ENCODE measurements around the gene DTNA.
"Not testable (repeated sequence)": the region's sequence is repeated elsewhere in the genome, so short reads cannot be mapped to it uniquely, and the experiment has no call there.

Gene DTNA

DNA sequence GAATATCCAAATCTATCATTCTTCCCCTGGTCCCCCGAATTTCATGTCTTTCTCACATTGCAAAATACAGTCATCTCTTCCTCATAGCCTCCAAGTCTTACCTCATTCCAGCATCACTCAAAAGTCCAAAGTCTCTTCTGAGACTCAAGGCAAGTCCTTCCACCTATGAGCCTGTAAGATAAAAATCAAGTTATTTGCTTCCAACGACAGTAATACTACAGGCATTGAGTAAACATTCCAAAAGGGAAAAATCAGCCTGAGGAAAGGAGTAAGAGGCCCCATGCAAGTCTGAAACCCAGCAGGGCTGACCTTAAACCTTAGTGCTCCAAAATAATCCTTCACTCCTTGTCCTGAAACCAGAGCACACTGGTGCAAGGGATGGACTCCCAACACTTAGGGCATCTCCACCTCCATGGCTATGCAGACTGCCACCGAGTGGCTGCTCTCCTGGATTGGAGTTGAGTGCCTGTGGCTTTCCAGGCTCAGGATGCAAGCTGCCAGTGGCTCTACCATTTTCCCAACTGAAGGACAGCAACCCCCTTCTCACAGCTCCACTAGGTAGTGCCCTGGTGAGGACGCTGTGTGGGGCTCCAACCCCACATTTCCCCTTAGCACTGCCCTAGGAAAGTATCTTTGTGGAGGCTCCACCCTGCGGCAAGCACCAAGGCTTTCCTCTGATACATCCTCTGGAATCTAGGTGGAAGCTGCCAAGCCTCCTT is 16.3 kb downstream of the DTNA start:
- DNase-seq: no peak

DNA sequence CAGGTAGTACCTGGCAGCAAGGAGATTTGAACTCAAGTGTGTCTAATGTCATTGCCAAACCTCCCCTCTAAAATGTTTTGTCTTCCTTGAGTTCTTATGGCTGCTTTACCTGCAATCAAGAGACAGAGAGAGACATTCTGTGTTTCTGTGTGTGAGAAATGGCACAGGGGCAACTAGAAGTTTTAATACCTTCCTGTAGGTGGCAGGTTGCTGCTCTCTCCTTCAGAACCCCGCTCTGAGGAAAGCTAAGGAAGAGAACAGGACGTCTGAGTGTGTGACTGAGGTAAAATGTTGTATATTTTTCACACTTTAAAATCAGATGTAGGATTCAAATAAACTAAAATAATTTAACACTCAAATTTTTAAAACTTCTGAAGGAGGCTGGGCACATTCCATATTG is 19.2 kb downstream of the DTNA start:
- no peak for DNase-seq

- DNase-seq: no peak
These were observed 19.8 kb downstream of the DTNA start for GRCh38 chr18:34729740-34730355.

DNA sequence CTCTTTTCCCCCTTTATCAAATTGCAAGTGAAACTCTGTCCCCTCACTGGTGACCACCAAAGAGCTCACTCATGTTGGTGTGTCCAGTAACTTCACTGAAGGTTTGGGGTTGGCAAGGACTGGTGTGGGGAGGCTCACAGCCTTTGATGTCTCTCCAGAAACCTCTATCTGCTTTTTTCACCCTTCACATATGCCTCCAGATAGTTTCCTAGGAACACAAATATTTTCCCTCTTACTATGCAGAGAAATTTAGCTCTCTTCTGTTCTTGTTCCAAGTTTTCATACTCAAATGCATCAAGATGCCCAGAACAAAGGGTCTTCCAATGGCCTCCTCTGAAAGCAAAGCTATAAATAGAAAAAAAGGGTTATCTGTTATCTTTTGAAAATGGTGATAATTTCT is 20.7 kb downstream of the DTNA start:
- DNase-seq: no peak

- DNase-seq: no peak
These were observed 24.0 kb downstream of the DTNA start for GRCh38 chr18:34734056-34734455.

DNA sequence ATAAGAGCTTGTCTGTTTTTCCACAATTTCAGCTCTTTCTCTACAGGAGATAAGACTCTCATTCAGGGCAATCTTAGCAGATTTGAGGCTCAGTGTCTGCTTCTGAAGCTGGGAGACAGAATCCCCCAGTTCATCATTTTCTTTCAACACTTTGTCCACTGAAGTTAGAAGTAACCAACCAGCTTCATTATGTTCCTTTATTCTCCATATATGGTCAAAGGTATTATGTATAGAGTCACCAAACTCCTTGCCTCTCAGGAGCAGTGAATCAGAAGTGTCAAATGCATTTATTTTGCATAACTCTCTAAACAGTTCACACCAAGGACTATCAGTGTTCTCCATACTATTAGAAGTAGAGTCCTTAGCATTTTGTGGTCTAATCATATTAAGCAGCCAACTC is 24.4 kb downstream of the DTNA start:
- not testable (repeated sequence) for DNase-seq

DNA sequence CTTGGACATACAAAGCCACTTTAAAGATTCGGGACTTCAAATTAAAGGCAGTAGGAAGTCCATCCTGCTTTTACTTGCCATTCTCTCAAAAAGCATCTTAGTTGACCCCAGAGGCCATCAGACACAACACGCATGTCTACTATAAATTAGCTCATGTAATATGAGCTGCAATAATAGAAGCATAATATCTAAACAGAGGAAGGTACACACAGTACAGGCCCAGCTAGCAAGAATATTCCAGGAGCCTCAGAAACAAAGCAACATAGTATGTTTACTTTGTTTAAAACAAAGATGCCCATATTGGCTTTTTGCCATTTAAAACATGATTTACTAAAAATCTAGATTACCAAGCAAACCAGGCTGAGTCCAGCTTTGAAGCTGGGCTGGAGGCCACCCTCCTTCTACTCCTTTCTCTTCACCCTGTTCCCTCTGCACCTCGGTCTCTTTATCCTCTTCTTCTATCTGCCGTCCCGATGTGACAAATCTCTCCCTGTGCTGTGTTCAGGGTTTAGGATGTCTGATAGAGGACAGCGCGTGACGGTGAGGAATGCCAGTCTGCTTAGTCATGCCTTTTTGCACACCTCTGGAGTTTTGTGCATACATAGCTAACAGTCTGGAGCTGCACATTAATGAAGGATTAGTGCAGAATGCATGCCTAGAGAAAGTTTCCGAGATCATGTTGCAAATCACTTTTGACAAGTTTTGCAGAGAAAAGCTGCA is 28.2 kb downstream of the DTNA start:
- DNase-seq: no peak

GRCh38 chr18:34740101-34740500 is 30.0 kb downstream of the DTNA start:
- no peak for DNase-seq

- DNase-seq: no peak
These were observed 30.6 kb downstream of the DTNA start for GRCh38 chr18:34740724-34741123.

DNA sequence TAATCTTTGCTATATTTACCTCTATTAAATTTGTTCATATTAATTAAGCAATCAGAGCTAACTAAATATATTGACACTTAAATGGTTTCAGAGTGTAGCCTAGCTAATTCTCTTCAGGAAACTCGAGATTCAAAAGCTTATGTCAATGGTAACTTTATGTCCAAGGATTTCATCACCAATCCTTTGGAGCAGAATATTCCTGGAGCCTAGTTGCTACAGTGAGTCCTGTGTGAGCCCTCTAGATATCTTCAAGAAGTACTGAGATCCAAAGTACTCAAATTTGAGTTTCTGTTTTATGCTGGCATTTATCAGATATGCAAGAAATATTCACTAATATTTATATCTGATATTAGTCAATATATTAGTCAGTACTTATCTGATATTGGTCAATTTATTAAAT is 31.3 kb downstream of the DTNA start:
- no peak for DNase-seq

- no peak for DNase-seq
These were observed 32.8 kb downstream of the DTNA start for GRCh38 chr18:34742891-34743341.

DNA sequence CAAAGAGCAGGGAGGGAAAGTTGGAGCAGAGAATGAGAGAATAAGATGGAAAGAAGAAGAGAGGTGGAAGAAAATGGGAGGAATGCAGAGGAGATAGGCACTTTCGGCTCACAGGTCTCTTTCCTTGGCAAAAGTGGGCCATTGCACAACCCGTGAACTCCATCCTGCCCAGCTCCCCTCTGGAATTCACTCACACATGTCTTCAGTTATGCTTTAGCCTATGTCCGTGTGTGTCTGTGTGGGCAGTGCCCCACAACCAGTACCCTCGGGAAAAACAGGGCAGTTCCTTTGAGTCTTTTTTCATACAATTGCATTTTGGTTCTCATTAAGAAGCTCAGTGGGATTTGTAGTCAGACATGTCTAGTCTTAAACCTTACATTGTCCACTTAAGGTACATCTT is 34.5 kb downstream of the DTNA start:
- DNase-seq: no peak

DNA sequence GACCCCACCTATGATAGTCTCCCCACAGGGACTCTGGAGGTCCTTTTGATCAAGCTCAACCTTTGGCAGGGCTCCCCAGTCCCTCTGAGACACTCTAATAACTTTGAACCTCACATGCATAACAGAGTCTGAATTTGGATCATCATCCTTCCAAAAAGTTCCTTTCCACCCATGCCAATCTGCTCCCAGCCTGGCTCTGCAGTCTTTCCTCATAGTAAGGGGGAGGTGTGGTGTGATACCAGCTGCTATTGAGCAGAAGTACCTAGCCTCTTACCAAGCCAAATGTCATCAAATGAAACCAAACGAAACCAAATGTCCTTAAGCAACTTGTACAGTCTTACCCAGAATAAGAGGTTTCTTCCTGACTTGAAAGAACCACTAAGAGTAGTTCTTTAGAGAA is 36.5 kb downstream of the DTNA start:
- DNase-seq: no peak

DNA sequence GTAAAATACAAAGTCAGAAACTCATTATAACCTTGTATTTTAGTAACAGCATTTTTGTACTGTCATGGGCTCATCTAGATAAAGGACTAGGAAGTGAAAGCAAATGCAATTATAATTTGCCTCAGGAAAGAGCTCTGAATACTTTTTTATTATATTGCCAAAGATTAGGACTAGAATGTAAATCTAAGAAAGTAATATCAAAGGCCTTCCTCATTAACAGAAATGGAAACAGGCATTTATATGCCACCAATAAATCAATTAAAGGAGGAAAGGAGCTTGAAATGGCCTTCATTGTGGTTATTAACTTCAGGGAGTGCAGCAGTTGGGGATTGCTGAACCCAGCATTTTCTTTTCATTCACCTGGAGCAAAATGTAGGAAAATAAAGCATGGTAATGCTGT is 39.6 kb downstream of the DTNA start:
- no peak for DNase-seq

GRCh38 chr18:34752056-34752455 is 42.0 kb downstream of the DTNA start:
- DNase-seq: no peak

- no peak for DNase-seq
These were observed 44.2 kb downstream of the DTNA start for GRCh38 chr18:34754300-34754699.

DNA sequence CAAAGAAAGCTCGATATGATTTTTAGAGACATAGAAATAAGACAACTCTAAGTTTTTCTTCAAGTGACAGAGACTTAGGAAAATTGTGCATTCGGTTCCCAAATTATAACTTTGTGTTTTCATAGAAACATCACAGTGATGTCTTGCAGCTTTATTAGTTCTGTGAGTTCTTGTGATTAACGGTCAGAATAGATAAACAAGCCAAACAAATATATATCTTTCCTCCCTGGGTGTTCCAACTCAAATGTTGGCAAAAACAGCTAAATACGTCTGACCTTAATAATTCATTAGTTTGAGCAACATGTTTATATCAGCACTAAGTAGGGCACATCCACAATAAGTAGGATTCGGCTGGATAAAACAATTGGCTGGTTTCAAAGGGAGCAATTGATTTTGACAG is 47.6 kb downstream of the DTNA start:
- DNase-seq: no peak

DNA sequence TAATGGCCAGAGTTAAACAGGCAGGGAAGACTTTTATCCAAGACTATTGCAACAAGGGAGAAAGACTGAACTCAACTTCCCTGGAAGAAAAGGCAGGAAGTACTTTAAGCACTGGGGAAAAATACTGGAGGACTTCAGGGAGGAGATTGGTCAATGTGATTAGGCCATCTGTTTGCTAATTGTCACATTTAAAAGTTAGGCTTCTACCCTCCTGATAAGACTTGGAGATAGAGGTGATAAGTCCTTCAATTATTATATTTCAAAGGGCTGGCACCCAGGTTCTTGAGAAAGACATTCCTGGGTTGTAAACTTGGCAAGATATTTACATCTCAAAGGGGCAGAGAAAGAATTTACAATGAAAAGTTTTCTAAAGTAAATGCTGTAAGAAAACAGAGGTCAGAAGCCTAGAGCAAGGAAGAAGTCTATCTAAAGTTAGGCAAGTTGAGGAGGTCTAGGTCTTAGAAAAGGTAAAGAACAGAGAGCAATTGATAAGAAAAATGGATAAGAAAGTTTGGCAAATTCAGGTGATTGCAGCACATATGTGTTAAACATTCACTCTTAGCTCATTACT is 48.4 kb downstream of the DTNA start:
- DNase-seq: no peak

- no peak for DNase-seq
These were observed 50.3 kb downstream of the DTNA start for GRCh38 chr18:34760444-34760843.

DNA sequence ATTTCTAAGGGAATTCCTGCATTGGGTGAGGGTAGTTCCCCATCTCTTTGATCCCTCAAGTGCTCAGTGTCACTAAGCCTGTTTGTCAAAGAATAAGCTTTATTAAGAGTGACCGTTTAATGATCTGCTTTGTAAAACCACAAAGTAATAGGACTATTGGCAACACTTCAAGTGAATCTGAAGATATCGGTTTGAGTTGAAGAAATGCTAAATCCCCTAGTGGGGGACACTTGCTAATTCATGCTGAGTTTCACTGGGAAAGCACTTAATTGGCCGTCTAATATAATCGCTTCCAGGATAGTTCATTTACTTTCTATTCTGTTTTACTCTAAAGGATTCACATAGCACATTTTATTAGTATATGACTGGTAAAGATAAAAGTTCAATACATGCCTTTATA is 54.4 kb downstream of the DTNA start:
- no peak for DNase-seq

- DNase-seq: no peak
These were observed 57.5 kb downstream of the DTNA start for GRCh38 chr18:34767601-34768027.

DNA sequence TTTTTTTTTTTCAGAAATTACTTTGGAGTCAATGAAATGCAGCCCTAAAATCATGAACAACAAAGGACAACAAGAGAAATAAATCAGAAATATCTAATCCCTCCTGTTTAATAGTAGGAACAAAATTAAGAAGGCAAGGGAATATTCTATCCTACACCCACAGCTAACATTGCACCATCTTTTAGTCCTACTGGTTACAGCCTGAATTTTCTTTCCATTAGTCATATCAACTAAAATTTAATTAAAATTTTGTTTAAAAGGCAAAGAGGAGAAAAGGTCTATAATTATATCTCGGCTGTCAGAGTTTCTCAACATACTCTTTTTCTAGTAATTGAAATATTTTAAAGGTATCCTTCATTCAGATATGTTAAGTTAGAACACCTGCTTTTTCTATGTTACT is 61.9 kb downstream of the DTNA start:
- no peak for DNase-seq

- DNase-seq: no peak
These were observed 62.8 kb downstream of the DTNA start for GRCh38 chr18:34772887-34773286.

- DNase-seq: no peak
These were observed 63.3 kb downstream of the DTNA start for GRCh38 chr18:34773378-34773777.

Data from stimulated activated CD4-positive, alpha-beta T cell treated with anti-CD3 and anti-CD28 coated beads, Interleukin-1b, Interleukin-23, amount 100 ng/mL, for 48 hours (primary cell).